ENCODE data around the gene CUL4A.

DNA sequence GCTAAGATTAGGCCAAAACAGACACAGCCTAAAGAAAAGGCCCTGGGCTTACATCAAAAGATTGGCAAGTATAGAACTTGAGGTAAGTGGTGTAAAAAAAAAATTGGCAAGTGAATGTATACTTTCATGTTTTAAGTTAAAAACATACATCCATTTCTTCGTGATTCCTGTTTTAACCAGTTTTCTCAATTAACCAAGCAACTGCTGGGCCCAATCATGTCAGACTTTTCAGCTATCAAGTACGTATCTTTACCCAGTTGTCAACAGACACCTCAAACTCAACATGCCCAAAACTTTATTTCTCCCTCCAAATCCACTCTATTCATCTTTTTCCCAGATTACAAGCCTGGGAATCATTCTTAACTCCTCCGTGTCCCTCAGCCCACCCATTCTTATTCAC is 2.0 kb upstream of the CUL4A start:
- TF ChIP-seq EZH2phosphoT487 (IDR thresholded peaks at IDR 0.05; ENCODE audit: insufficient read depth, low read depth) (no peak), EZH2 (IDR thresholded peaks at IDR 0.05; ENCODE audit: insufficient read depth, poor library complexity, severe bottlenecking) (no peak)
